HL-60 (cell line): ENCODE results near the gene AQP12A.

Source experiments
- POLR2AphosphoS5 ChIP-seq: IDR thresholded peaks from 2 replicates; pipeline ENCODE4 v1.6.1; 2012; ENCODE audit warnings: low read depth
- SPI1 ChIP-seq: IDR thresholded peaks from 2 replicates; pipeline ENCODE4 v1.6.1; 2012; ENCODE audit warnings: low read depth, mild to moderate bottlenecking, borderline replicate concordance
- TF ChIP-seq, protein P1 (sequence below): IDR thresholded peaks from one replicate; pipeline ENCODE4 v1.5.1; 2011; ENCODE audit warnings: low read length, control low read depth, inconsistent platforms; ENCODE audit not compliant: insufficient read depth
- TF ChIP-seq, protein P2 (sequence below): IDR thresholded peaks from 2 replicates; pipeline ENCODE4 v1.6.1; 2012; ENCODE audit warnings: low read depth; ENCODE audit not compliant: insufficient replicate concordance

DNA sequence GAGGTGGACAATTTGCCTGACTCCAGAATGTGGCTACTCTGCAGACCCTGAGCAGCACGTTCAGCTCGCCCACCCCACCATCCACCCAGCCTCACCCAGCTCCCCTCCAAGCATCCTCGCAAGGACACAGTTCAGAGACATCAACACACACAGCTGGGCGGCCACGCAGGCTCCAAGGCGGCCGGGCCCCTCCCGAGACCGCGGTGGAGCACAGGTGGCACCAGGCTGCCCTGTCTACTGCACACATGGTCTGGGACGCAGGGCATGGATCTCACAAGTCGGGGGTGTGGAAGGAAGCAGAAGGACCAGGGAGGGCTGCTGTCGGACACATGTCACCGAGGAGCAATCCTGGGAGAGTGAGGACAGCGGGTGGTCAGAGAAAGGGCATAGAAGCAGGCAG is 36.2 kb downstream of the AQP12A start:
- TF ChIP-seq, protein P1, sequence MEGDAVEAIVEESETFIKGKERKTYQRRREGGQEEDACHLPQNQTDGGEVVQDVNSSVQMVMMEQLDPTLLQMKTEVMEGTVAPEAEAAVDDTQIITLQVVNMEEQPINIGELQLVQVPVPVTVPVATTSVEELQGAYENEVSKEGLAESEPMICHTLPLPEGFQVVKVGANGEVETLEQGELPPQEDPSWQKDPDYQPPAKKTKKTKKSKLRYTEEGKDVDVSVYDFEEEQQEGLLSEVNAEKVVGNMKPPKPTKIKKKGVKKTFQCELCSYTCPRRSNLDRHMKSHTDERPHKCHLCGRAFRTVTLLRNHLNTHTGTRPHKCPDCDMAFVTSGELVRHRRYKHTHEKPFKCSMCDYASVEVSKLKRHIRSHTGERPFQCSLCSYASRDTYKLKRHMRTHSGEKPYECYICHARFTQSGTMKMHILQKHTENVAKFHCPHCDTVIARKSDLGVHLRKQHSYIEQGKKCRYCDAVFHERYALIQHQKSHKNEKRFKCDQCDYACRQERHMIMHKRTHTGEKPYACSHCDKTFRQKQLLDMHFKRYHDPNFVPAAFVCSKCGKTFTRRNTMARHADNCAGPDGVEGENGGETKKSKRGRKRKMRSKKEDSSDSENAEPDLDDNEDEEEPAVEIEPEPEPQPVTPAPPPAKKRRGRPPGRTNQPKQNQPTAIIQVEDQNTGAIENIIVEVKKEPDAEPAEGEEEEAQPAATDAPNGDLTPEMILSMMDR, result no peak
- TF ChIP-seq POLR2AphosphoS5, result no peak
- TF ChIP-seq, protein P2, sequence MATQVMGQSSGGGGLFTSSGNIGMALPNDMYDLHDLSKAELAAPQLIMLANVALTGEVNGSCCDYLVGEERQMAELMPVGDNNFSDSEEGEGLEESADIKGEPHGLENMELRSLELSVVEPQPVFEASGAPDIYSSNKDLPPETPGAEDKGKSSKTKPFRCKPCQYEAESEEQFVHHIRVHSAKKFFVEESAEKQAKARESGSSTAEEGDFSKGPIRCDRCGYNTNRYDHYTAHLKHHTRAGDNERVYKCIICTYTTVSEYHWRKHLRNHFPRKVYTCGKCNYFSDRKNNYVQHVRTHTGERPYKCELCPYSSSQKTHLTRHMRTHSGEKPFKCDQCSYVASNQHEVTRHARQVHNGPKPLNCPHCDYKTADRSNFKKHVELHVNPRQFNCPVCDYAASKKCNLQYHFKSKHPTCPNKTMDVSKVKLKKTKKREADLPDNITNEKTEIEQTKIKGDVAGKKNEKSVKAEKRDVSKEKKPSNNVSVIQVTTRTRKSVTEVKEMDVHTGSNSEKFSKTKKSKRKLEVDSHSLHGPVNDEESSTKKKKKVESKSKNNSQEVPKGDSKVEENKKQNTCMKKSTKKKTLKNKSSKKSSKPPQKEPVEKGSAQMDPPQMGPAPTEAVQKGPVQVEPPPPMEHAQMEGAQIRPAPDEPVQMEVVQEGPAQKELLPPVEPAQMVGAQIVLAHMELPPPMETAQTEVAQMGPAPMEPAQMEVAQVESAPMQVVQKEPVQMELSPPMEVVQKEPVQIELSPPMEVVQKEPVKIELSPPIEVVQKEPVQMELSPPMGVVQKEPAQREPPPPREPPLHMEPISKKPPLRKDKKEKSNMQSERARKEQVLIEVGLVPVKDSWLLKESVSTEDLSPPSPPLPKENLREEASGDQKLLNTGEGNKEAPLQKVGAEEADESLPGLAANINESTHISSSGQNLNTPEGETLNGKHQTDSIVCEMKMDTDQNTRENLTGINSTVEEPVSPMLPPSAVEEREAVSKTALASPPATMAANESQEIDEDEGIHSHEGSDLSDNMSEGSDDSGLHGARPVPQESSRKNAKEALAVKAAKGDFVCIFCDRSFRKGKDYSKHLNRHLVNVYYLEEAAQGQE, result no peak
- no peak for TF ChIP-seq SPI1
